Daoy (cell line): Measurements from ENCODE around the gene MZB1. TPM values are rescaled to one million over a fixed set of nuclear protein-coding genes. Genes with fewer than 3 reads are reported as not detected.
A peak's percentile ranks its signal among the peaks of the same experiment; 100 is the strongest.
"Not testable (repeated sequence)": the region's sequence is repeated elsewhere in the genome, so short reads cannot be mapped to it uniquely, and the experiment has no call there.

Experiments
- DNase-seq: peaks from one replicate; pipeline ENCODE4 v3.0.0-alpha.2; 2015; ENCODE audit warnings: low read depth
- total RNA-seq: library from RNA; depleted of rRNA; stranded (reverse); fragments of >200 nt; shearing (Covaris generic); gene quantifications from 2 replicates; pipeline ENCODE4 v1.2.3, GENCODE V29; 2014

Gene MZB1
- total RNA-seq, 1 experiment from 2014 or later: not detected

GRCh38 chr5:139410121-139410992 lies 20.6 kb upstream of the MZB1 start:
- DNase-seq: no peak

GRCh38 chr5:139409116-139409515 lies 19.4 kb upstream of the MZB1 start:
- DNase-seq: not testable (repeated sequence)

GRCh38 chr5:139408191-139408590 lies 18.5 kb upstream of the MZB1 start:
- DNase-seq: no peak

GRCh38 chr5:139407517-139407916 lies 17.8 kb upstream of the MZB1 start:
- no peak for DNase-seq

- DNase-seq: no peak
Measured at GRCh38 chr5:139406963-139407362, 17.2 kb upstream of the MZB1 start.

GRCh38 chr5:139404484-139404840 lies 14.7 kb upstream of the MZB1 start:
- DNase-seq: no peak

GRCh38 chr5:139403787-139404483 lies 14.2 kb upstream of the MZB1 start, which contains the start of gene SPATA24:
SPATA24 (minus strand) TSS chr5:139404089; CDS start chr5:139404060, 29 bp downstream.
- DNase-seq: peak; percentile 98

GRCh38 chr5:139403418-139403786 lies 13.7 kb upstream of the MZB1 start:
- no peak for DNase-seq

GRCh38 chr5:139402561-139403158 lies 12.9 kb upstream of the MZB1 start:
- no peak for DNase-seq

GRCh38 chr5:139401546-139401945 lies 11.8 kb upstream of the MZB1 start:
- no peak for DNase-seq

- no peak for DNase-seq
Measured at GRCh38 chr5:139399501-139400121, 9.9 kb upstream of the MZB1 start.

- no peak for DNase-seq
Measured at GRCh38 chr5:139397921-139398320, 8.2 kb upstream of the MZB1 start.

GRCh38 chr5:139396691-139397090 lies 7.0 kb upstream of the MZB1 start:
- DNase-seq: no peak

- DNase-seq: no peak
Measured at GRCh38 chr5:139395844-139396640, 6.3 kb upstream of the MZB1 start.

GRCh38 chr5:139394654-139395566 lies 5.2 kb upstream of the MZB1 start, which contains the start of gene PROB1:
PROB1 (minus strand) TSS chr5:139395104; CDS start chr5:139395081, 23 bp downstream.
- DNase-seq: no peak

GRCh38 chr5:139394123-139394653 lies 4.5 kb upstream of the MZB1 start:
- DNase-seq: peak; percentile 54

GRCh38 chr5:139393497-139394122 lies 3.9 kb upstream of the MZB1 start:
- no peak for DNase-seq

GRCh38 chr5:139392678-139393496 lies 3.2 kb upstream of the MZB1 start:
- DNase-seq: peak; percentile 71

- DNase-seq: no peak
Measured at GRCh38 chr5:139392324-139392677, 2.6 kb upstream of the MZB1 start.
